HG02763 (cell line): ENCODE data around the gene BPHL.
A peak's percentile ranks its signal among the peaks of the same experiment; 100 is the strongest.
"Not testable (repeated sequence)": the region's sequence is repeated elsewhere in the genome, so short reads cannot be mapped to it uniquely, and the experiment has no call there.

ENCODE experiments used
- ATAC-seq: cut with Tn5 transposase; IDR thresholded peaks from one replicate; pipeline ENCODE4 v1.9.1; 2021; ENCODE audit warnings: mild to moderate bottlenecking, moderate library complexity; ENCODE audit not compliant: unreplicated experiment

BPHL gene

DNA sequence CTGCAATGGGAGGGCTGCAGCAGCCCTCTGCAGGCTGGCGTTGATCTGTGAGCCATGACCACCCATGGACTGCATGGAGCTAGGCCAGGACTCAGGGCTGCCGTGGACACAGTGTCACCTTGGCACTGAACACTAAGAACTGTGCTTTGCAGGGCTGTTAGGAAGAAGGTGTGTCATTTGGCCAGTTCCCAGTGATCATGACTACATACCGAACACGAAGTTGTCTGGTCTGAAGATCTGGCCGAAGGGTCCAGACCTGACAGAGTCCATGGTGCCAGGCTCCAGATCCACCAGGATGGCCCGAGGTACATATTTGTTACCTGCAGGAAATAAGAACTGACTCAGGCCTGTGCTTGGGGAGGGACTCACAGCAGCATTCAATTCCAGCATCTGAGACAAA is 36.9 kb downstream of the BPHL start:
- ATAC-seq = not testable (repeated sequence)

- ATAC-seq = not testable (repeated sequence)
Observed at GRCh38 chr6:3156184-3157130, 37.9 kb downstream of the BPHL start.

- ATAC-seq = peak; percentile 88
Observed at GRCh38 chr6:3157131-3157933, 38.8 kb downstream of the BPHL start, which contains the start of gene TUBB2A. TUBB2A (minus strand) TSS chr6:3157544; CDS start chr6:3157463, 81 bp downstream.

- ATAC-seq = no peak
Observed at GRCh38 chr6:3159805-3160781, 41.6 kb downstream of the BPHL start.

GRCh38 chr6:3162067-3162497 is 43.6 kb downstream of the BPHL start:
- ATAC-seq = no peak

DNA sequence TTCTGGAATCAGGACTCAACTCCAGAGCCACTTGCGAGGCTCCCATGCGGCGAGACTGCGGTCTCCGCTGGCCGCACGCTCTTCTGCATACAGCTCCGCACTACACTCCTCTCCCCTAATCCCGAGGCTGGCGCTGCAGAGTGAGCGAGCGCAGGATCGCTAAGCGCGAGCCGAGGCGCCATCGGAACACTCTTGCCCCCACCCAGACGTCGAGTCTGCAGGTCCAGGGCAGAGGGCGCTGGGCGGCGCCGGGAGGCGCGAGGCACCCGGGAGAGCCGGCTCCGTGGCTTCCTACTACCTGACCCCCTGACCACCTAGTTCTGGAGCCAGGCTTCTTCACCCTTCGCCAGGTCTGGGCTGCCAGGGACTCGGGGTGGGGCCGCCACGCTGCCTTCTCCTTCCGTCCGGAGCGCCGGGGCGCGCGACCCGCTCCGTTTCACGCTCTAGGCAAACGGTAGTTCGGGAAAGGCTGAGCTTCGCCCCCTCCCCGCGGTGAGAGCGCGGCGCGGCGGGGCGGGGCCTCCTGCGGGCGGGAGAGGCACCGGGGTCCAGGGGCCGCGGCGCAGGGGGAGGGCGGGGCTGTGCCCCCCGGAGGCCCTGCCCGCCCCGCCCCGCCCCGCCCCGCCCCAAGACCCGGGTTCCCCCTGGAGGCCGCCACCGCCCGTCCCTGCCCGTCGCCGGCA is 44.2 kb downstream of the BPHL start:
- ATAC-seq = peak; percentile 53

- no peak for ATAC-seq
Observed at GRCh38 chr6:3163248-3163594, 44.7 kb downstream of the BPHL start.

GRCh38 chr6:3164388-3164787 is 45.9 kb downstream of the BPHL start:
- ATAC-seq = no peak

GRCh38 chr6:3165631-3166534 is 47.4 kb downstream of the BPHL start:
- no peak for ATAC-seq

- not testable (repeated sequence) for ATAC-seq
Observed at GRCh38 chr6:3166535-3167225, 48.2 kb downstream of the BPHL start.

GRCh38 chr6:3168046-3168445 is 49.5 kb downstream of the BPHL start:
- ATAC-seq = not testable (repeated sequence)

DNA sequence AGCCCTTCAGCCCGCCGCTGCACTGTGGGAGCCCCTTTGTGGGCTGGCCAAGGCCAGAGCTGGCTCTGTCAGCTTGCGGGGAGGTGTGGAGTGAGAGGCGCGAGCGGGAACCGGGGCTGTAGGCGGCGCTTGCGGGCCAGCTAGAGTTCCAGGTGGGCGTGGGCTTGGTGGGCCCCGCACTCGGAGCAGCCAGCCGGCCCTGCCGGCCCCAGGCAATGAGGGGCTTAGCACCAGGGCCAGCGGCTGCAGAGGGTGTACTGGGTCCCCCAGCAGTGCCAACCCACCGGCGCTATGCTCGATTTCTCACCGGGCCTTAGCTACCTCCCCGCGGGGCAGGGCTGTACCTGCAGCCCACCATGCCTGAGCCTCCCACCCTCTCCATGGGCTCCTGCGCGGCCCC is 52.2 kb downstream of the BPHL start:
- not testable (repeated sequence) for ATAC-seq

DNA sequence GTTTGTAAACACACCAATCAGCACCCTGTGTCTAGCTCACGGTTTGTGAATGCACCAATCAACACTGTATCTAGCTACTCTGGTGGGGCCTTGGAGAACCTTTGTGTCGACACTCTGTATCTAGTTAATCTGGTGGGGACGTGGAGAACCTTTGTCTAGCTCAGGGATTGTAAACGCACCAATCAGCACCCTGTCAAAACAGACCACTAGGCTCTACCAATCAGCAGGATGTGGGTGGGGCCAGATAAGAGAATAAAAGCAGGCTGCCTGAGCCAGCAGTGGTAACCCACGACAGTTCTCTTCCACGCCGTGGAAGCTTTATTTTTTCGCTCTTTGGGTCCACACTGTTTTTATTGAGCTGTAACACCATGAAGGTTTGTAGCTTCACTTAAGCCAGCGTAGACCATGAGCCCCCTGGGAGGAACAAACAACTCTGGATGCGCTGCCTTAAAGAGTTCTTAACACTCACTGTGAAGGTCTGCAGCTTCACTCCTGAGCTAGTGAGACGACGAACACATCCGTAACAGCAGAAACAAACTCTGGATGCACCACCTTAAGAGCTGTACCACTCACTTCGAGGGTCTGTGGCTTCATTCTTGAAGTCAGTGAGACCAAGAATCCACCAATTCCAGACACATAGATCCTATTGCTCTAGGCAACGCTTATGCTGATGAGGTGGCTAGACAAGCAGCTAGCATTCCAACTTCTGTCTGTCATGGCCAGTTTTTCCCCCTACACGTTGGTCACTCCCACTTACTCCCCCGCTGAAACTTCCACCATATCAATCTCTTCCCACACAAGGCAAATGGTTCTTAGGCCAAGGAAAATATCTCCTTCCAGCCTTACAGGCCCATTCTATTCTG is 53.0 kb downstream of the BPHL start:
- not testable (repeated sequence) for ATAC-seq

- ATAC-seq = not testable (repeated sequence)
Observed at GRCh38 chr6:3172789-3173188, 54.3 kb downstream of the BPHL start.

GRCh38 chr6:3173636-3174089 is 55.2 kb downstream of the BPHL start:
- not testable (repeated sequence) for ATAC-seq

- no peak for ATAC-seq
Observed at GRCh38 chr6:3175715-3176402, 57.3 kb downstream of the BPHL start.
